SJSA1 (cell line): ENCODE measurements around the gene LAMA3. TPM values are rescaled to one million over a fixed set of nuclear protein-coding genes. Genes with fewer than 3 reads are reported as not detected.

Experiments
- DNase-seq, 2 experiments: peaks; one replicate each; pipeline ENCODE4 v3.0.0-alpha.2; 2015 to 2020; ENCODE audit warnings: low spot score in 2 of 2, low read depth in 1 of 2
- H3K27ac ChIP-seq: fragments of 250-450 bp; sonication (Bioruptor Pico); 2 replicates; pipeline ENCODE4 v1.5.1; 2020; ENCODE audit warnings: mild to moderate bottlenecking, moderate library complexity
- H3K27me3 ChIP-seq: fragments of 250-450 bp; sonication (Bioruptor Pico); replicated peaks from 2 replicates; pipeline ENCODE4 v1.5.1; 2020; ENCODE audit warnings: mild to moderate bottlenecking, moderate library complexity
- H3K36me3 ChIP-seq: fragments of 250-450 bp; sonication (Bioruptor Pico); 2 replicates; pipeline ENCODE4 v1.5.1; 2020; ENCODE audit warnings: mild to moderate bottlenecking
- H3K4me1 ChIP-seq: fragments of 250-450 bp; sonication (Bioruptor Pico); replicated peaks from 2 replicates; pipeline ENCODE4 v1.6.1; 2021; ENCODE audit warnings: mild to moderate bottlenecking
- H3K4me3 ChIP-seq: fragments of 250-450 bp; sonication (Bioruptor Pico); 2 replicates; pipeline ENCODE4 v1.5.1; 2020; ENCODE audit warnings: mild to moderate bottlenecking
- H3K9me3 ChIP-seq: fragments of 250-450 bp; sonication (Bioruptor Pico); replicated peaks from 2 replicates; pipeline ENCODE4 v1.5.1; 2020; ENCODE audit warnings: mild to moderate bottlenecking
- total RNA-seq: library from RNA; depleted of rRNA; stranded (reverse); fragments of >200 nt; shearing (Covaris generic); gene quantifications from 2 replicates; pipeline ENCODE4 v1.2.3, GENCODE V29; 2014

Gene LAMA3
- total RNA-seq, 1 experiment from 2014 or later: 0.61 TPM

GRCh38 chr18:23953984-23954383, 264.7 kb downstream of the LAMA3 start:
- Histone ChIP-seq H3K9me3 (no peaks in the 10 kb centered on the region), H3K4me1 (peaks cover 19% of the 10 kb centered on the region), H3K4me3 (no peak overlapping the region), H3K27me3 (no peaks in the 10 kb centered on the region; the same call in 1 of the 2 replicates), H3K27ac (no peak overlapping the region), H3K36me3 (no peaks in the 10 kb centered on the region)
- DNase-seq: no peak

GRCh38 chr18:23956483-23956882, 267.2 kb downstream of the LAMA3 start:
- DNase-seq: no peak
- H3K27ac ChIP-seq: no peak overlapping the region
- H3K36me3 ChIP-seq: no peaks in the 10 kb centered on the region
- H3K4me1 ChIP-seq: no peaks in the 10 kb centered on the region; the same call in 1 of the 2 replicates
- H3K9me3 ChIP-seq: no peaks in the 10 kb centered on the region
- H3K27me3 ChIP-seq: no peaks in the 10 kb centered on the region; the same call in 1 of the 2 replicates
- no peak overlapping the region for H3K4me3 ChIP-seq

- Histone ChIP-seq H3K4me3 (no peak overlapping the region), H3K27ac (no peak overlapping the region), H3K9me3 (no peaks in the 10 kb centered on the region), H3K36me3 (no peaks in the 10 kb centered on the region), H3K27me3 (no peaks in the 10 kb centered on the region; the same call in 1 of the 2 replicates), H3K4me1 (no peaks in the 10 kb centered on the region)
- no peak for DNase-seq
Measured at GRCh38 chr18:23958036-23958435, 268.8 kb downstream of the LAMA3 start.

- Histone ChIP-seq H3K27me3 (no peaks in the 10 kb centered on the region), H3K36me3 (no peaks in the 10 kb centered on the region), H3K9me3 (no peaks in the 10 kb centered on the region), H3K27ac (no peak overlapping the region), H3K4me1 (no peaks in the 10 kb centered on the region), H3K4me3 (no peak overlapping the region)
- no peak for DNase-seq
Measured at GRCh38 chr18:23963443-23964165, 274.4 kb downstream of the LAMA3 start.

- Histone ChIP-seq H3K4me3 (no peak overlapping the region), H3K9me3 (no peaks in the 10 kb centered on the region), H3K4me1 (no peaks in the 10 kb centered on the region), H3K27me3 (no peaks in the 10 kb centered on the region), H3K27ac (no peak overlapping the region), H3K36me3 (no peaks in the 10 kb centered on the region)
- no peak for DNase-seq
Measured at GRCh38 chr18:23964282-23965238, 275.3 kb downstream of the LAMA3 start.

GRCh38 chr18:23966909-23967308, 277.7 kb downstream of the LAMA3 start:
- H3K4me1 ChIP-seq: no peaks in the 10 kb centered on the region
- H3K9me3 ChIP-seq: no peaks in the 10 kb centered on the region
- H3K27me3 ChIP-seq: no peaks in the 10 kb centered on the region
- H3K4me3 ChIP-seq: no peak overlapping the region
- no peak for DNase-seq
- no peak overlapping the region for H3K27ac ChIP-seq
- no peaks in the 10 kb centered on the region for H3K36me3 ChIP-seq

- no peak for DNase-seq
- Histone ChIP-seq H3K27ac (no peak overlapping the region), H3K4me1 (no peaks in the 10 kb centered on the region), H3K9me3 (no peaks in the 10 kb centered on the region), H3K4me3 (no peak overlapping the region), H3K36me3 (no peaks in the 10 kb centered on the region), H3K27me3 (no peaks in the 10 kb centered on the region)
Measured at GRCh38 chr18:23967321-23968089, 278.3 kb downstream of the LAMA3 start.

GRCh38 chr18:23968638-23969604, 279.7 kb downstream of the LAMA3 start:
- Histone ChIP-seq H3K27me3 (no peaks in the 10 kb centered on the region), H3K27ac (no peak overlapping the region), H3K4me3 (no peak overlapping the region), H3K9me3 (no peaks in the 10 kb centered on the region), H3K36me3 (no peaks in the 10 kb centered on the region), H3K4me1 (no peaks in the 10 kb centered on the region)
- DNase-seq: no peak

GRCh38 chr18:23969664-23970063, 280.4 kb downstream of the LAMA3 start:
- Histone ChIP-seq H3K27ac (no peak overlapping the region), H3K4me1 (no peaks in the 10 kb centered on the region), H3K9me3 (no peaks in the 10 kb centered on the region), H3K36me3 (no peaks in the 10 kb centered on the region), H3K27me3 (no peaks in the 10 kb centered on the region), H3K4me3 (no peak overlapping the region)
- no peak for DNase-seq

- Histone ChIP-seq H3K4me1 (no peaks in the 10 kb centered on the region), H3K36me3 (no peaks in the 10 kb centered on the region), H3K27me3 (no peaks in the 10 kb centered on the region), H3K9me3 (no peaks in the 10 kb centered on the region), H3K27ac (no peak overlapping the region), H3K4me3 (no peak overlapping the region)
- DNase-seq: no peak
Measured at GRCh38 chr18:23970161-23971096, 281.2 kb downstream of the LAMA3 start.

- Histone ChIP-seq H3K4me1 (no peaks in the 10 kb centered on the region), H3K36me3 (no peaks in the 10 kb centered on the region), H3K27me3 (no peaks in the 10 kb centered on the region), H3K27ac (no peak overlapping the region), H3K4me3 (no peak overlapping the region), H3K9me3 (no peaks in the 10 kb centered on the region)
- no peak for DNase-seq
Measured at GRCh38 chr18:23971097-23971440, 281.8 kb downstream of the LAMA3 start.

- H3K9me3 ChIP-seq: no peaks in the 10 kb centered on the region
- no peak for DNase-seq
- no peak overlapping the region for H3K27ac ChIP-seq
- no peaks in the 10 kb centered on the region for H3K27me3 ChIP-seq
- no peaks in the 10 kb centered on the region for H3K36me3 ChIP-seq
- no peak overlapping the region for H3K4me3 ChIP-seq
- no peaks in the 10 kb centered on the region for H3K4me1 ChIP-seq
Measured at GRCh38 chr18:23971666-23972230, 282.5 kb downstream of the LAMA3 start.
